Mesothelial cell of epicardium (in vitro differentiated cells): ENCODE data around the gene COPG1. TPM values are rescaled to one million over a fixed set of nuclear protein-coding genes. Genes with fewer than 3 reads are reported as not detected.
A peak's percentile ranks its signal among the peaks of the same experiment; 100 is the strongest.

Experiments
- DNase-seq, 2 experiments: peaks; one replicate each; pipeline ENCODE4 v3.0.0; 2021; ENCODE audit warnings: low spot score in 2 of 2; ENCODE audit not compliant: unreplicated experiment in 2 of 2
- H3K27ac Mint-ChIP-seq: 2 replicates; pipeline ENCODE4 v1.8.0; 2021; ENCODE audit warnings: mixed read lengths
- H3K27me3 Mint-ChIP-seq: 2 replicates; pipeline ENCODE4 v1.8.0; 2021; ENCODE audit warnings: low read depth, mixed read lengths
- H3K36me3 Mint-ChIP-seq: 2 replicates; pipeline ENCODE4 v1.8.0; 2021; ENCODE audit warnings: mixed read lengths
- H3K4me1 Mint-ChIP-seq: 2 replicates; pipeline ENCODE4 v1.8.0; 2021; ENCODE audit warnings: mixed read lengths
- H3K4me3 Mint-ChIP-seq: 2 replicates; pipeline ENCODE4 v1.8.0; 2021; ENCODE audit warnings: mild to moderate bottlenecking, moderate library complexity, mixed read lengths
- H3K9me3 Mint-ChIP-seq: 2 replicates; pipeline ENCODE4 v1.8.0; 2021; ENCODE audit warnings: mixed read lengths
- CTCF ChIP-seq: fragments of 200-600 bp; sonication (generic); IDR thresholded peaks from one replicate; pipeline ENCODE4 v1.5.0; 2021; ENCODE audit warnings: antibody characterized with exemption; ENCODE audit not compliant: unreplicated experiment
- total RNA-seq: library from RNA; stranded (reverse); gene quantifications from 3 replicates; pipeline ENCODE4 v1.2.1, GENCODE V29; 2021

Gene COPG1
- total RNA-seq, 1 donor from 2014 or later = 172 TPM

- Mint-ChIP-seq H3K27ac (no peak overlapping the region), H3K27me3 (no peaks in the 10 kb centered on the region), H3K4me3 (peak overlapping the region; percentile 89), H3K36me3 (no peaks in the 10 kb centered on the region), H3K4me1 (peaks cover 14% of the 10 kb centered on the region), H3K9me3 (no peaks in the 10 kb centered on the region)
- no peak for TF ChIP-seq CTCF
- no peak for DNase-seq
Observed at GRCh38 chr3:129313415-129313664, 63.9 kb downstream of the COPG1 start.

GRCh38 chr3:129313665-129314385 lies 64.4 kb downstream of the COPG1 start:
- H3K36me3 Mint-ChIP-seq = peaks cover 3% of the 10 kb centered on the region

GRCh38 chr3:129314386-129315222 lies 65.2 kb downstream of the COPG1 start:
- H3K4me3 Mint-ChIP-seq = peak overlapping the region; percentile 89
- no peaks in the 10 kb centered on the region for H3K9me3 Mint-ChIP-seq
- peaks cover 14% of the 10 kb centered on the region for H3K4me1 Mint-ChIP-seq
- H3K36me3 Mint-ChIP-seq = peaks cover 3% of the 10 kb centered on the region
- peak; percentile 73 to 85 for DNase-seq
- H3K27me3 Mint-ChIP-seq = no peaks in the 10 kb centered on the region
- no peak for TF ChIP-seq CTCF
- H3K27ac Mint-ChIP-seq = peak overlapping the region; percentile 89

More at GRCh38 chr3:129313665-129314385, 64.4 kb downstream of the COPG1 start:
- Mint-ChIP-seq H3K9me3 (no peaks in the 10 kb centered on the region), H3K27ac (peak overlapping the region; percentile 74), H3K27me3 (no peaks in the 10 kb centered on the region), H3K4me3 (peak overlapping the region; percentile 89), H3K4me1 (peaks cover 14% of the 10 kb centered on the region)
- no peak for TF ChIP-seq CTCF
- DNase-seq = no peak

GRCh38 chr3:129315223-129315997 lies 66.0 kb downstream of the COPG1 start:
- no peak for TF ChIP-seq CTCF
- Mint-ChIP-seq H3K4me3 (peak overlapping the region; percentile 89), H3K27me3 (no peaks in the 10 kb centered on the region), H3K36me3 (peaks cover 3% of the 10 kb centered on the region), H3K9me3 (no peaks in the 10 kb centered on the region), H3K27ac (peak overlapping the region; percentile 88), H3K4me1 (peaks cover 14% of the 10 kb centered on the region)
- peak in 1 of 2 experiments; percentile 58 for DNase-seq

GRCh38 chr3:129315998-129316247 lies 66.5 kb downstream of the COPG1 start:
- TF ChIP-seq CTCF = no peak
- no peaks in the 10 kb centered on the region for H3K27me3 Mint-ChIP-seq
- peak overlapping the region; percentile 83 for H3K27ac Mint-ChIP-seq
- H3K4me1 Mint-ChIP-seq = peaks cover 14% of the 10 kb centered on the region
- H3K9me3 Mint-ChIP-seq = no peaks in the 10 kb centered on the region
- peaks cover 3% of the 10 kb centered on the region for H3K36me3 Mint-ChIP-seq
- peak overlapping the region; percentile 89 for H3K4me3 Mint-ChIP-seq
- no peak for DNase-seq
